ENCODE measurements around the gene IL10RA. TPM values are rescaled to one million over a fixed set of nuclear protein-coding genes. Genes with fewer than 3 reads are reported as not detected.

IL10RA gene
- total RNA-seq, 1 donor from 2014 or later: 0.25 TPM

GRCh38 chr11:118050208-118050891, 64.2 kb downstream of the IL10RA start:
- Histone ChIP-seq H3K4me3 (ENCODE audit: low read depth, low read length) (no peak overlapping the region), H3K36me3 (ENCODE audit: control insufficient read depth, insufficient read depth, low read length) (no peaks in the 10 kb centered on the region), H3K27me3 (ENCODE audit: control insufficient read depth, insufficient read depth, low read length) (no peaks in the 10 kb centered on the region)
- no peak for DNase-seq (ENCODE audit: low read depth)
- TF ChIP-seq, protein P1, sequence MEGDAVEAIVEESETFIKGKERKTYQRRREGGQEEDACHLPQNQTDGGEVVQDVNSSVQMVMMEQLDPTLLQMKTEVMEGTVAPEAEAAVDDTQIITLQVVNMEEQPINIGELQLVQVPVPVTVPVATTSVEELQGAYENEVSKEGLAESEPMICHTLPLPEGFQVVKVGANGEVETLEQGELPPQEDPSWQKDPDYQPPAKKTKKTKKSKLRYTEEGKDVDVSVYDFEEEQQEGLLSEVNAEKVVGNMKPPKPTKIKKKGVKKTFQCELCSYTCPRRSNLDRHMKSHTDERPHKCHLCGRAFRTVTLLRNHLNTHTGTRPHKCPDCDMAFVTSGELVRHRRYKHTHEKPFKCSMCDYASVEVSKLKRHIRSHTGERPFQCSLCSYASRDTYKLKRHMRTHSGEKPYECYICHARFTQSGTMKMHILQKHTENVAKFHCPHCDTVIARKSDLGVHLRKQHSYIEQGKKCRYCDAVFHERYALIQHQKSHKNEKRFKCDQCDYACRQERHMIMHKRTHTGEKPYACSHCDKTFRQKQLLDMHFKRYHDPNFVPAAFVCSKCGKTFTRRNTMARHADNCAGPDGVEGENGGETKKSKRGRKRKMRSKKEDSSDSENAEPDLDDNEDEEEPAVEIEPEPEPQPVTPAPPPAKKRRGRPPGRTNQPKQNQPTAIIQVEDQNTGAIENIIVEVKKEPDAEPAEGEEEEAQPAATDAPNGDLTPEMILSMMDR (IDR thresholded peaks at IDR 0.05; ENCODE audit: insufficient read depth, low read length, poor library complexity, severe bottlenecking): no peak

Other genes with a start within 250 kb of the IL10RA start
- gene DSCAML1, start 189.2 kb upstream of the IL10RA start, total RNA-seq: 0.21 and 3.1 TPM in 2 replicates
- gene FXYD2, start 161.7 kb upstream of the IL10RA start, total RNA-seq: 5.0 and 7.5 TPM in 2 replicates
- 45.8 and 83.4 TPM in 2 replicates for gene FXYD6, start 109.7 kb upstream of the IL10RA start, total RNA-seq
- 1.6 TPM in 1 of 2 replicates, not detected in the other for gene TMPRSS13, start 57.0 kb upstream of the IL10RA start, total RNA-seq
- gene TMPRSS4, start 90.7 kb downstream of the IL10RA start, total RNA-seq: 16.8 TPM in 2 replicates
- not detected in 2 replicates for gene SMIM35, start 100.6 kb downstream of the IL10RA start, total RNA-seq
- gene SCN4B, start 166.4 kb downstream of the IL10RA start, total RNA-seq: 0.41 and 0.79 TPM in 2 replicates
- 0.04 and 0.07 TPM in 2 replicates for gene SCN2B, start 190.2 kb downstream of the IL10RA start, total RNA-seq
- gene JAML, start 238.6 kb downstream of the IL10RA start, total RNA-seq: 2.5 TPM in 1 of 2 replicates, not detected in the other